ENCODE data around the gene PLCH2.
"Not testable (repeated sequence)": the region's sequence is repeated elsewhere in the genome, so short reads cannot be mapped to it uniquely, and the experiment has no call there.

Gene PLCH2

GRCh38 chr1:2441746-2442145, 34.3 kb upstream of the PLCH2 start:
- DNase-seq: no peak

- no peak for DNase-seq
Measured at GRCh38 chr1:2442661-2443060, 33.4 kb upstream of the PLCH2 start.

- DNase-seq: peak; percentile 37
Measured at GRCh38 chr1:2443277-2444137, 32.6 kb upstream of the PLCH2 start.

- DNase-seq: no peak
Measured at GRCh38 chr1:2444138-2444591, 31.9 kb upstream of the PLCH2 start.

GRCh38 chr1:2445162-2445822, 30.8 kb upstream of the PLCH2 start:
- no peak for DNase-seq

GRCh38 chr1:2445823-2446215, 30.3 kb upstream of the PLCH2 start:
- no peak for DNase-seq

GRCh38 chr1:2446394-2446793, 29.7 kb upstream of the PLCH2 start:
- no peak for DNase-seq

GRCh38 chr1:2446861-2447260, 29.2 kb upstream of the PLCH2 start:
- no peak for DNase-seq

GRCh38 chr1:2447276-2448097, 28.6 kb upstream of the PLCH2 start:
- DNase-seq: no peak

GRCh38 chr1:2448098-2448445, 28.0 kb upstream of the PLCH2 start:
- no peak for DNase-seq

- DNase-seq: no peak
Measured at GRCh38 chr1:2449636-2450454, 26.2 kb upstream of the PLCH2 start.

- no peak for DNase-seq
Measured at GRCh38 chr1:2451741-2452140, 24.3 kb upstream of the PLCH2 start.

- DNase-seq: no peak
Measured at GRCh38 chr1:2452201-2452931, 23.7 kb upstream of the PLCH2 start.

- DNase-seq: no peak
Measured at GRCh38 chr1:2452932-2453315, 23.2 kb upstream of the PLCH2 start.

- no peak for DNase-seq
Measured at GRCh38 chr1:2454227-2454626, 21.9 kb upstream of the PLCH2 start.

- DNase-seq: no peak
Measured at GRCh38 chr1:2455757-2456156, 20.3 kb upstream of the PLCH2 start.

GRCh38 chr1:2457444-2457843, 18.6 kb upstream of the PLCH2 start:
- no peak for DNase-seq

GRCh38 chr1:2458687-2459086, 17.4 kb upstream of the PLCH2 start:
- DNase-seq: no peak

- not testable (repeated sequence) for DNase-seq
Measured at GRCh38 chr1:2459102-2459753, 16.9 kb upstream of the PLCH2 start.

GRCh38 chr1:2459757-2460156, 16.3 kb upstream of the PLCH2 start:
- DNase-seq: no peak

GRCh38 chr1:2460203-2460602, 15.9 kb upstream of the PLCH2 start:
- DNase-seq: no peak

Measured in CD4-positive, alpha-beta T cell treated with Interleukin-6 for 4 hours (primary cell).